Hepatocyte (in vitro differentiated cells): ENCODE data around the gene CPD. TPM values are rescaled to one million over a fixed set of nuclear protein-coding genes. Genes with fewer than 3 reads are reported as not detected.

Source experiments
- DNase-seq: peaks from one replicate; pipeline ENCODE4 v3.0.0-alpha.2; 2016; ENCODE audit warnings: low spot score
- H2AFZ ChIP-seq: fragments of 200-600 bp; sonication (generic); 2 replicates; pipeline ENCODE4 v1.6.0; 2016; ENCODE audit warnings: antibody characterized with exemption, mild to moderate bottlenecking
- H3K27ac ChIP-seq: fragments of 200-600 bp; sonication (generic); 2 replicates; pipeline ENCODE4 v1.5.1; 2016; ENCODE audit warnings: mild to moderate bottlenecking
- H3K27me3 ChIP-seq: fragments of 200-600 bp; sonication (generic); 2 replicates; pipeline ENCODE4 v1.6.1; 2016
- H3K36me3 ChIP-seq: fragments of 200-600 bp; sonication (generic); replicated peaks from 2 replicates; pipeline ENCODE4 v1.5.1; 2016; ENCODE audit warnings: low read depth; ENCODE audit not compliant: insufficient read depth
- H3K4me1 ChIP-seq: fragments of 200-600 bp; sonication (generic); 2 replicates; pipeline ENCODE4 v1.5.1; 2016; ENCODE audit warnings: mild to moderate bottlenecking, moderate library complexity; ENCODE audit not compliant: insufficient read depth
- H3K4me2 ChIP-seq: fragments of 200-600 bp; sonication (generic); 2 replicates; pipeline ENCODE4 v1.6.0; 2016
- H3K4me3 ChIP-seq: fragments of 200-600 bp; sonication (generic); 2 replicates; pipeline ENCODE4 v1.5.1; 2016; ENCODE audit warnings: mild to moderate bottlenecking
- H3K79me2 ChIP-seq: fragments of 200-600 bp; sonication (generic); 2 replicates; pipeline ENCODE4 v1.6.0; 2017; ENCODE audit warnings: mild to moderate bottlenecking
- H3K9me2 ChIP-seq: fragments of 200-600 bp; sonication (generic); replicated peaks from 2 replicates; pipeline ENCODE4 v1.6.0; 2017; ENCODE audit warnings: mild to moderate bottlenecking; ENCODE audit not compliant: insufficient read depth
- H3K9me3 ChIP-seq: fragments of 200-600 bp; sonication (generic); 2 replicates; pipeline ENCODE4 v1.5.1; 2016; ENCODE audit warnings: low read depth, mild to moderate bottlenecking
- H4K20me1 ChIP-seq: fragments of 200-600 bp; sonication (generic); 2 replicates; pipeline ENCODE4 v1.6.0; 2016; ENCODE audit warnings: mild to moderate bottlenecking; ENCODE audit not compliant: insufficient read depth, poor library complexity, severe bottlenecking
- EZH2 ChIP-seq: fragments of 200-600 bp; sonication (generic); IDR thresholded peaks from 2 replicates; pipeline ENCODE4 v1.6.1; 2016; ENCODE audit warnings: antibody characterized with exemption, mild to moderate bottlenecking, borderline replicate concordance
- EZH2phosphoT487 ChIP-seq: fragments of 200-600 bp; sonication (generic); IDR thresholded peaks from one replicate; pipeline ENCODE4 v1.6.1; 2018; ENCODE audit warnings: antibody characterized with exemption, mild to moderate bottlenecking, low read depth, moderate library complexity; ENCODE audit not compliant: unreplicated experiment, severe bottlenecking
- WGBS: methylation state at CpG from one replicate; pipeline ENCODE4 v1.1.6; 2016; ENCODE audit warnings: low lambda C conversion rate; ENCODE audit errors: missing lambda C conversion rate; 5-methylcytosine and 5-hydroxymethylcytosine counted together
- polyA plus RNA-seq: library from polyadenylated mRNA; unstranded; fragments of >200 nt; fragmentation: Nextera tagmentation; extraction: Ambion mirVana; gene quantifications from 2 replicates; pipeline ENCODE4 v1.2.1, GENCODE V29; 2016
- total RNA-seq: library from RNA; depleted of rRNA; stranded (reverse); fragments of >200 nt; gene quantifications from 2 replicates; pipeline ENCODE4 v1.2.3, GENCODE V29; 2014
- TF ChIP-seq, protein P1 (sequence below): fragments of 200-600 bp; sonication (generic); IDR thresholded peaks from 2 replicates; pipeline ENCODE4 v1.5.1; 2016; ENCODE audit warnings: antibody characterized with exemption, mild to moderate bottlenecking; ENCODE audit not compliant: poor library complexity

Gene CPD
- total and polyA plus RNA-seq, 2 experiments from 2014 or later, result 20.7 to 80.6 TPM

DNA sequence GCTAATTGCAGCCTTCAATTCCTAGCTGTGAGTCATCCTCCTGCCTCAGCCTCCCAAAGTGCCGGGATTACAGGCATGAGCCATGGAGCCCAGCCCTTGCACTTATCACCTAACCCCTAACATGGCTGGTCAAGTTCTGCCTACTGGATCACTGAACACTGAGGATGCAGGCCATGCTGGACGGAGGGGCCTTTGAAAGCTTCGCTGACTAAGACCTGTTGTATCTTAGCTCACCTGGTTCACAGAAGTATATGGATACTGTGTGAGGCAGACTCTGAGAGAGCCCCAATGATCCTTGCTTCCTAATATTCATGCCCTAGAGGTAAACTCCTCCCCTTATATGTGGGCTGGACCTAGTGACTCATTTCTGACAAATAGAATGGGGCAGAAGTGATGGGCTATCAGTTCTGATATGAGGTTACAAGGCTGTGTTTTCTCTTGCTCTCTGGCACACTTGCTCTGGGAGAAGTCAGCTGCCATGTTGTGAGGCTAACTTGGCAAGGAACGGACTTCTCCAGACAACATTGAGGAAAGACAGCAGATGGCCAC, 33.1 kb upstream of the CPD start:
- H3K9me3 ChIP-seq, result no peaks in the 10 kb centered on the region
- TF ChIP-seq, protein P1, sequence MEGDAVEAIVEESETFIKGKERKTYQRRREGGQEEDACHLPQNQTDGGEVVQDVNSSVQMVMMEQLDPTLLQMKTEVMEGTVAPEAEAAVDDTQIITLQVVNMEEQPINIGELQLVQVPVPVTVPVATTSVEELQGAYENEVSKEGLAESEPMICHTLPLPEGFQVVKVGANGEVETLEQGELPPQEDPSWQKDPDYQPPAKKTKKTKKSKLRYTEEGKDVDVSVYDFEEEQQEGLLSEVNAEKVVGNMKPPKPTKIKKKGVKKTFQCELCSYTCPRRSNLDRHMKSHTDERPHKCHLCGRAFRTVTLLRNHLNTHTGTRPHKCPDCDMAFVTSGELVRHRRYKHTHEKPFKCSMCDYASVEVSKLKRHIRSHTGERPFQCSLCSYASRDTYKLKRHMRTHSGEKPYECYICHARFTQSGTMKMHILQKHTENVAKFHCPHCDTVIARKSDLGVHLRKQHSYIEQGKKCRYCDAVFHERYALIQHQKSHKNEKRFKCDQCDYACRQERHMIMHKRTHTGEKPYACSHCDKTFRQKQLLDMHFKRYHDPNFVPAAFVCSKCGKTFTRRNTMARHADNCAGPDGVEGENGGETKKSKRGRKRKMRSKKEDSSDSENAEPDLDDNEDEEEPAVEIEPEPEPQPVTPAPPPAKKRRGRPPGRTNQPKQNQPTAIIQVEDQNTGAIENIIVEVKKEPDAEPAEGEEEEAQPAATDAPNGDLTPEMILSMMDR, result no peak
- TF ChIP-seq EZH2 (no peak), EZH2phosphoT487 (no peak)
- H3K27me3 ChIP-seq, result no peaks in the 10 kb centered on the region
- no peaks in the 10 kb centered on the region for H3K9me2 ChIP-seq
- no peak overlapping the region for H2AFZ ChIP-seq
- peak; percentile 28 for DNase-seq
- no peaks in the 10 kb centered on the region for H3K36me3 ChIP-seq
- peak overlapping the region; percentile 69 for H3K27ac ChIP-seq
- H4K20me1 ChIP-seq, result no peaks in the 10 kb centered on the region
- H3K4me1 ChIP-seq, result peaks cover 23% of the 10 kb centered on the region
- H3K4me2 ChIP-seq, result no peak overlapping the region
- H3K4me3 ChIP-seq, result no peak overlapping the region
- no peaks in the 10 kb centered on the region for H3K79me2 ChIP-seq
- WGBS, result 83% methylated on average over 4 of the region's 4 CpGs

DNA sequence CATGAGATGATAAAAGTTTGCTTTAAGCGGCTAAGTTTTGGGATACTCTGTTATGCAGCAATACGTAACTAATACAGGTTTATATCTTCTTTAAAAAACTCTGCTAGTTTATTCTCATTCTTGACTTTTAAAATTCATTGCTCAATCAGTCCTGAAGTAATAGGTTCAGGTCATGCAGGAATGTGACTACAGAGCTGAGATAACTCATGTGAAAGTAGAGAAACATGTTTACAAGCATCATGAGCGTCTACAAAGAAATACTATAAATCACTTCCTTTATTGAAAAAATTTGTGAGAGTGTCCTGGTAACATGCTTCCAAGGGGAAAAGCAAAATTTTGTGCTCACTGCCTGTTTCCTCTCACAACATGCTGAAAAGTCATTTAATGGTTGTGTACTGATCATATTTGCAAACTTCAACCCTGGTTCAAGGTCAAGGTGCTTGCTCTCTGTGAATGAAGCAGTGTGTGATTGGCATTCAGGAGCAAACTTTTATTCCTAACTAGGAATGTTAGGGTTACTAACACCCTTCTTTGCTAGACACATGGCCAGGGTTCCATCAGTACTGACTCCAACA, 32.4 kb upstream of the CPD start:
- WGBS, result 80% methylated on average over 3 of the region's 3 CpGs
- no peak for DNase-seq

DNA sequence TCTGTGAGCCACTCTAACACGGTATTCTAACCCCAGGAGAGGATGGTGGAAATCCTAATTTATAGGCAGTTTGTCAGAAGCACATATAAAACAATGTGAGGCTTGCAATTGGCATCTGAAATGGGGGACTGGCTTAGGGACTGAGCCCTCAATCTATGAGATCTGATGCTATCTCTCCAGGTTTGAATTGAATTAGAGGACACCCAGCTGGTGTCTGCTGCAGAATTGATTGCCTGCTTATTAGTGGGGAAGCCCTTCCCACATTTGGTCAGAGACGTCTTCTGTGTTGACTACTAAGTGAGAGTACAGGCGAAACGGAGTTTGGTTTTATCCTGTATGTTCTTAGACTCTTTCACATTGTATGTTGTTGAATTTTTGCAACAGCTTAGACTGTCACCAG, 31.2 kb upstream of the CPD start:
- Histone ChIP-seq H3K9me2 (no peaks in the 10 kb centered on the region), H3K9me3 (no peaks in the 10 kb centered on the region), H4K20me1 (no peaks in the 10 kb centered on the region), H3K4me1 (peaks cover 20% of the 10 kb centered on the region), H3K36me3 (no peaks in the 10 kb centered on the region), H2AFZ (no peak overlapping the region), H3K4me3 (no peak overlapping the region), H3K27me3 (no peaks in the 10 kb centered on the region), H3K79me2 (no peaks in the 10 kb centered on the region), H3K27ac (no peak overlapping the region), H3K4me2 (no peak overlapping the region)
- DNase-seq, result no peak
- 54% methylated on average over 4 of the region's 4 CpGs for WGBS
- TF ChIP-seq, protein P1, result no peak
- TF ChIP-seq EZH2, result no peak
- no peak for TF ChIP-seq EZH2phosphoT487

More for the DNA sequence above, 32.4 kb upstream of the CPD start:
- no peak for TF ChIP-seq EZH2
- TF ChIP-seq EZH2phosphoT487, result no peak
- TF ChIP-seq, protein P1, result no peak
- H3K4me2 ChIP-seq, result no peak overlapping the region
- H3K4me3 ChIP-seq, result no peak overlapping the region
- no peaks in the 10 kb centered on the region for H3K36me3 ChIP-seq
- no peaks in the 10 kb centered on the region for H3K27me3 ChIP-seq
- no peaks in the 10 kb centered on the region for H3K9me3 ChIP-seq
- no peaks in the 10 kb centered on the region for H3K79me2 ChIP-seq
- H3K27ac ChIP-seq, result peak overlapping the region; percentile 69
- no peaks in the 10 kb centered on the region for H3K9me2 ChIP-seq
- H4K20me1 ChIP-seq, result no peaks in the 10 kb centered on the region
- H2AFZ ChIP-seq, result no peak overlapping the region
- H3K4me1 ChIP-seq, result peaks cover 20% of the 10 kb centered on the region
